HK-2 (cell line): ENCODE measurements around the gene TMEM39A.

Experiments
- DNase-seq: peaks from one replicate; pipeline ENCODE4 v3.0.0-alpha.2; 2018; ENCODE audit not compliant: unreplicated experiment

TMEM39A gene

DNA sequence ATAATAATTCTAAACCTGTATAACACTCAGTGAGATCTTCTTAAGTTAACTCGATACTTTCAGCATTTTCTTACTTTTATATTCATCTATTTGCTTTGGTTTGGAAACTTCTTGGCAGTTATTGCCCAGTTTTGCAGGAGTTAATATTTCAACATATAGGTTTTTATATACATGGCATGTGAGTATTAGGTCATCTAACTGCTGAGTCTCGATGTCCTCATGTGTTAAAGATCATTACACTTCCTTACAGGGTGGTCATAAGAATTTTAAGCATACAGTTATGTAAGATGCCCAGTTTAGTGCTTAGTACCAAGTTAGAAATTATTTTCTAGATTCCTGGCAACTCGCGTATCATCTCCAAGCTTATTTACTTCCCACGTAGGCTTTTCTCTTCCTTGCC is 62.9 kb downstream of the TMEM39A start:
- no peak for DNase-seq

DNA sequence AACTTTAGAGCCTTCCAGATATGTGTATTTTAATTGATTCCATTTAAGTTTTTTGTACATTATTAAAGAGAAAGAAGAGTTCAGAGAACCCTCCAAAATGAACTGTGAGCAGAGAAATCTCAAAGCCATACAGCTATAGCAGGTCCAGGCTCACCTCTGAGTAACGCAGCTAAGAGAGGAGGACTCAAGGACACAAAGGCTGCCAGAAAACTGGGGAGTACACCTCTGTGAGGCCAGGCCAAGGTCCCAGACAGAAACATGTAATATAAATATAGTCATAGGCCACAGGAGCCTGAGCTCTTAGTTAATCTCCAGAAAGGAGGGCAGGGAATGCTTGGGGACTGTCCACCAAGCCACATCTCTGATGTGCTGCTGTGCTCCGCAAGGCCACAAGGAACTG is 66.5 kb downstream of the TMEM39A start:
- no peak for DNase-seq

DNA sequence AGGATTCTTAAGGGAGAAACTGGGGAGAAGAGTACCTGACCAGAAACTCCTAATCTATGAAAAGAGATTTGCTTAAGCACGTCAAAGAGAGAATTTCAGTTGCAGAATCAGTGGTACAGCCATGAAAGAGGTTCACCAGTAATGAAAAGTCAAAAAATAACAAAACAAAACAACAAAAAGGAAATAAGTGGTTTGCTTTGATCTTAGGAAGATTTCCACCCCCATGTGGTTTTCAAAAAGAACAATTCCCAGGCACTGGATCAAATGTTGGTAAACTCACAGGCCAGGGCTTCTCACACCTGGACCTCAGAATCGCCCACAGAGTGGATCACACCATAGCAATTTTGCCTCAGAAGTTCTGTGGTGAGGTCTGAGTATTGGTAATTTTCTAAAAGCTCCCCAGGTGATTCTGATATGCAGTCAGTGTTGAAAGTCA is 67.5 kb downstream of the TMEM39A start:
- no peak for DNase-seq

DNA sequence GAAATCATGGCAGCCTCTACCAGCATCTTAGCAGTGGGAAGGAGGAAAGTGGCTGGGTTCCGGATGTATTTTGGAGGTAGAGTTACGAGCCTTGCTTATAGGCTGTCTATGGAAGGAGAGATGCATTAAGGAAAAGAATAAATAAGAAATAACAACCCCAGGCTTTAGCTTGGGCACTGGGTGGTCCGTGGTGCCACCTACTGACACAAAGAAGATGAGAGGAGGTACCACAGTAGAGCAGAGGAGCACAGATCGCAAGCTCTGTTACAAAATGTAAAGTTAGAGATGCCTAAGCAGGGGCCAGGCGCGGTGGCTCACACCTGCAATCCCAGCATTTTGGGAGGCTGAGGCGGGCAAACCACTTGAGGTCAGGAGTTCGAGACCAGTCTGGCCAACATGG is 74.8 kb downstream of the TMEM39A start:
- DNase-seq: no peak

DNA sequence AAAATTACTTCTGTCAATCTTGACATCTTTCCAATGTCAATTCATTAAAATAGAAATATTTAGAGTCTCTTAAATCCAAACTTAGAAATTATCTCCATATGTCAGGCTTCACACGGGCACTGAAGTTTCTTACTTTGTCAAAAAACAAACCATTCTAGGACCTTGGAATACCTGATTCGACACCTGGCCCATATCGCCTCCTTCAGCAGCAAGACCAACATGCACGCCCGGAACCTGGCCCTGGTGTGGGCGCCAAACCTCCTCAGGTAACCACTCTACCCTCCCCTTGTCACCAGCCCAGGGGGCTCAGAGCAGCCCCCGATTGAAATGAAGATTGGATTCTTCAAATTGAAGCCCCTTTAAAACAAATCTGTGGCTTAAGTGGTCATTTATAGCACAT is 81.3 kb downstream of the TMEM39A start:
- DNase-seq: no peak

DNA sequence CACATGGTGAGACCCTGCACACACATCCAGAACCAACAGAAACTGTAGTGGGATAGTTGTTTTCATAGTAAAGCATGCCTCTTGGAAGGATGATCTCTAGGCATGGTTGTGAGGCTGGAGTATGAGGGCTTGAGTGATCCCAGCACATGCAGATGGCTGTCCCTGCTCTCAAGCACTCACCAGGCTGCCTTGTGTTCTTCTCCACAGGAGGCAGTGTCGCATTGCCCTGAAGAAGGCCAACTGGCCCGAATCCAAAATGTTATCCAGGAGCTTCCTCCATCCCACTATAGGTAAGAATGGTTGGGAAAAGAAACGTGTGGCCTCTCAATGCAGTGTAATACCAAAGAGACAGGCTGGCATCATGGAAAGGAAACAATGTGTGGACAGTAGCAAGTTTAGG is 82.7 kb downstream of the TMEM39A start:
- no peak for DNase-seq
